ENCODE data around the gene FAM149A. TPM values are rescaled to one million over a fixed set of nuclear protein-coding genes. Genes with fewer than 3 reads are reported as not detected.
A peak's percentile ranks its signal among the peaks of the same experiment; 100 is the strongest.

The FAM149A gene
- total RNA-seq, 2 donors from 2014 or later, result 12.9 to 27.0 TPM

DNA sequence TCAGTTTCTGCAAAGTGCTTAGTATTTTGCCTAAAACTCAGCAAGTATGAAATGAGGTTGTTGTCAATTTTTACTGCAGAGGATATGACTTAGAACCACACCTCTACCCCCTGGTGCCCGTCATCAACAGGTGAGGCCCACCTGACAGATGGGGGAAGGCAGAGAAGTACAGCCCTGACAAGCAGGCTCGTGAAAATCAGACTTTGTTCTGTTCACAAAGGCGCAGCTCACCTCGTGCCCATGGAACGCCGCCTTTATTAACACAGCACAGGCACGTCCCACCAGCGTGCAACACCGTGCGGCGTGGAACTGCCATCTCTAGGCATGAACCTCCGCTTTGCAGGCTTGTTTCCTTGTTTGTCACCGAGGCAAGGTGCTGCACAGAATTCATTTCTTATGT, 100.2 kb downstream of the FAM149A start:
- no peaks in the 10 kb centered on the region for H3K4me1 ChIP-seq (replicated peaks)
- H3K9me3 ChIP-seq, result no peaks in the 10 kb centered on the region
- DNase-seq (ENCODE audit: low spot score), result no peak
- intact Hi-C loops (cut with DNase I), result loop anchor here (5.0 kb wide), 1 partner anchor 137 kb away; the partner anchor contains the start of gene TLR3
- H3K36me3 ChIP-seq, result no peaks in the 10 kb centered on the region
- peak overlapping the region in 1 of 2 donors; percentile 19 for H3K4me3 ChIP-seq
- H3K27me3 ChIP-seq (replicated peaks; ENCODE audit: insufficient read depth), result no peaks in the 10 kb centered on the region
- 46% methylated on average over 13 of the region's 13 CpGs for WGBS
- TF ChIP-seq POLR2AphosphoS5 (IDR thresholded peaks at IDR 0.05) (no peak), POLR2A (IDR thresholded peaks at IDR 0.05) (no peak), CTCF (IDR thresholded peaks at IDR 0.05) (no peak)
- H3K27ac ChIP-seq, result peak overlapping the region in 1 of 2 donors; percentile 66

GRCh38 chr4:186205156-186205555, 100.7 kb downstream of the FAM149A start:
- Histone ChIP-seq H3K4me1 (replicated peaks) (no peaks in the 10 kb centered on the region), H3K4me3 (no peak overlapping the region), H3K27ac (no peak overlapping the region), H3K27me3 (replicated peaks; ENCODE audit: insufficient read depth) (no peaks in the 10 kb centered on the region), H3K9me3 (no peaks in the 10 kb centered on the region), H3K36me3 (no peaks in the 10 kb centered on the region)
- TF ChIP-seq POLR2AphosphoS5 (IDR thresholded peaks at IDR 0.05), result no peak
- no peak for TF ChIP-seq CTCF (IDR thresholded peaks at IDR 0.05)
- intact Hi-C loops (cut with DNase I), result no loop called here
- 61% methylated on average over 8 of the region's 8 CpGs for WGBS
- no peak for DNase-seq (ENCODE audit: low spot score)

- Histone ChIP-seq H3K36me3 (no peaks in the 10 kb centered on the region), H3K27me3 (replicated peaks; ENCODE audit: insufficient read depth) (no peaks in the 10 kb centered on the region), H3K27ac (no peak overlapping the region), H3K4me1 (replicated peaks) (no peaks in the 10 kb centered on the region), H3K9me3 (no peaks in the 10 kb centered on the region), H3K4me3 (no peak overlapping the region)
- intact Hi-C loops (cut with DNase I), result no loop called here
- no peak for DNase-seq (ENCODE audit: low spot score)
- no peak for TF ChIP-seq CTCF (IDR thresholded peaks at IDR 0.05)
- TF ChIP-seq POLR2AphosphoS5 (IDR thresholded peaks at IDR 0.05), result no peak
- no peak for TF ChIP-seq POLR2A (IDR thresholded peaks at IDR 0.05)
- 64% methylated on average over 8 of the region's 8 CpGs for WGBS
Observed at GRCh38 chr4:186216465-186217024, 112.0 kb downstream of the FAM149A start.

- intact Hi-C loops (cut with DNase I), result no loop called here
- Histone ChIP-seq H3K4me1 (replicated peaks) (no peaks in the 10 kb centered on the region), H3K9me3 (no peaks in the 10 kb centered on the region), H3K4me3 (no peak overlapping the region), H3K27me3 (replicated peaks; ENCODE audit: insufficient read depth) (no peaks in the 10 kb centered on the region), H3K27ac (no peak overlapping the region), H3K36me3 (no peaks in the 10 kb centered on the region)
- no peak for DNase-seq (ENCODE audit: low spot score)
- no peak for TF ChIP-seq CTCF (IDR thresholded peaks at IDR 0.05)
- TF ChIP-seq POLR2A (IDR thresholded peaks at IDR 0.05), result no peak
- no peak for TF ChIP-seq POLR2AphosphoS5 (IDR thresholded peaks at IDR 0.05)
- WGBS, result 73% methylated on average over 1 of the region's 1 CpG
Observed at GRCh38 chr4:186217733-186218293, 113.3 kb downstream of the FAM149A start.

DNA sequence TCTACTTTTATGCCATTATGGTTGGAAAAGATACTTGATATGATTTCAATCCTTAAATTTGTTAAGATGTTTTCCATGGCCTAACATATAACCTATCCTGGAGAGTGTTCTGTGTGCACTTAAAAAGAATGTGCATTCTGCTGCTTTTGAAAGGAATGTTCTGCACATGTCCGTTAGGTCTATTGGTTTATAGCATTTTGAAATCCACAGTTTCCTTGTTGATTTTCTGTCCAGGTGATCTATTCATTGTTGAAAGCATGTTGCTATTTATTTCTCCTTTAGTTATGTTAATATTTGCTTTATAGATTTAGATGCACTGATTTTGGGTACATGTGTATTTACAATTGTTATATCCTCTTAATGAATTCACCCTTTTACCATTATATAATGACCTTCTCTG, 117.1 kb downstream of the FAM149A start:
- WGBS, result 73% methylated on average over 1 of the region's 1 CpG
- Histone ChIP-seq H3K36me3 (no peaks in the 10 kb centered on the region), H3K27me3 (replicated peaks; ENCODE audit: insufficient read depth) (no peaks in the 10 kb centered on the region), H3K9me3 (no peaks in the 10 kb centered on the region), H3K27ac (no peak overlapping the region), H3K4me3 (no peak overlapping the region), H3K4me1 (replicated peaks) (no peaks in the 10 kb centered on the region)
- no peak for TF ChIP-seq CTCF (IDR thresholded peaks at IDR 0.05)
- intact Hi-C loops (cut with DNase I), result no loop called here
- no peak for DNase-seq (ENCODE audit: low spot score)
